ENCODE data around the gene OXCT2. TPM values are rescaled to one million over a fixed set of nuclear protein-coding genes. Genes with fewer than 3 reads are reported as not detected.
"Not testable (repeated sequence)": the region's sequence is repeated elsewhere in the genome, so short reads cannot be mapped to it uniquely, and the experiment has no call there.

Gene OXCT2
- total RNA-seq, 2 experiments from 2014 or later, result not detected

DNA sequence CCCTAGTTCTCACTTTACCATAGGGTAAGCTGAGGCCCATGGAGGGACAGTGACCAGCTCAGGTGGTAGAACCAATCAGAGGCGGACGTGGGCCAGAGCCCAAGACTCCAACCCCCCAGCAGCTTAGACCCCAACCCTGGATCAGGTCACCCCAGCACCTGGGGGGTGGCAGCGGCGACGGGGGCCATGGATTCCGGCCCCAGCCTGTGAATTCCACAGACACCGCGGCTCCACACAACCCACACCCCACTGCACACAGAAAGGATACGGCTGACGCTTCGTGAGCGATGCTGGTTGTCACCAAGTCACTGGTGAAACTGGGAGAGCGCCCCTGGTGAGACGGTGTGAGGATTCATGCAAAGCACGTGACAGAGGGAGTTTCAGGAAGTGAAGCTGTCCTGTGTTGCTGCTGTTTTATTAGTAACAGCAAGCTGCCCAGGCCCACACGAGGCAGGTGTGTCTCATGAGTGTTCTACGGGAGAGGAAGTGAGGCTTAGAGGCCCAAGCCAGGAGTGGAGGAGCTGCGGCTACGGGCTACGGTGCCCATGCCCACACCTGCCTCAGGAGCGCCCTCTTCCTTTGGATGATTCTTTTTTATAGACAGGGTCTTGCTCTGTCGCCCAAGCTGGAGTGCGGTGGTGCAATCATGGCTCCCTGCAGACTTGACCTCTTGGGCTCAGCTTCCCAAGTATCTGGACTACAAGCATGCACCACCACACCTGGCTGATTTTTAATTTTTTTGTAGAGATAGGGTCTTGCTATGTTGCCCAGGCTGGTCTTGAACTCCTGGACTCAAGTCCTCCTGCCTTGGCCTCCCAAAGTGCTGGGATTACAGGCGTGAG is 46.2 kb upstream of the OXCT2 start:
- DNase-seq (peak; percentile 28 to 89 (median 63)), ATAC-seq (ENCODE audit: poor library complexity) (peak; percentile 90)
- TF ChIP-seq, protein P1, sequence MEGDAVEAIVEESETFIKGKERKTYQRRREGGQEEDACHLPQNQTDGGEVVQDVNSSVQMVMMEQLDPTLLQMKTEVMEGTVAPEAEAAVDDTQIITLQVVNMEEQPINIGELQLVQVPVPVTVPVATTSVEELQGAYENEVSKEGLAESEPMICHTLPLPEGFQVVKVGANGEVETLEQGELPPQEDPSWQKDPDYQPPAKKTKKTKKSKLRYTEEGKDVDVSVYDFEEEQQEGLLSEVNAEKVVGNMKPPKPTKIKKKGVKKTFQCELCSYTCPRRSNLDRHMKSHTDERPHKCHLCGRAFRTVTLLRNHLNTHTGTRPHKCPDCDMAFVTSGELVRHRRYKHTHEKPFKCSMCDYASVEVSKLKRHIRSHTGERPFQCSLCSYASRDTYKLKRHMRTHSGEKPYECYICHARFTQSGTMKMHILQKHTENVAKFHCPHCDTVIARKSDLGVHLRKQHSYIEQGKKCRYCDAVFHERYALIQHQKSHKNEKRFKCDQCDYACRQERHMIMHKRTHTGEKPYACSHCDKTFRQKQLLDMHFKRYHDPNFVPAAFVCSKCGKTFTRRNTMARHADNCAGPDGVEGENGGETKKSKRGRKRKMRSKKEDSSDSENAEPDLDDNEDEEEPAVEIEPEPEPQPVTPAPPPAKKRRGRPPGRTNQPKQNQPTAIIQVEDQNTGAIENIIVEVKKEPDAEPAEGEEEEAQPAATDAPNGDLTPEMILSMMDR (IDR thresholded peaks at IDR 0.05), result peak; percentile 9
- Mint-ChIP-seq H3K4me3 (peak overlapping the region; percentile 86), H3K27me3 (peaks cover 20% of the 10 kb centered on the region), H3K27ac (peak overlapping the region; percentile 67)
- ChIA-PET CTCF (interaction anchor here (0.9 to 5.1 kb wide), 9 partner anchors 9 to 156 kb away, joined by 3 to 38 read pairs (median 3); partner anchors contain the start of gene MYCL), POLR2A (interaction anchor here (0.8 to 1.4 kb wide), 3 partner anchors 84 to 222 kb away, joined by 3 to 4 read pairs (median 4); partner anchors contain the start of gene MYCL)
- not testable (repeated sequence) for H3K36me3 Mint-ChIP-seq (ENCODE audit: low read depth); H3K27me3 ChIP-seq (ENCODE audit: control insufficient read depth in 1 of 2, insufficient read depth in 2 of 2, low read length in 2 of 2); H3K9me3 ChIP-seq (ENCODE audit: control insufficient read depth in 1 of 2, insufficient read depth in 1 of 2, low read length in 2 of 2); H3K9me3 Mint-ChIP-seq; H3K4me1 Mint-ChIP-seq (ENCODE audit: low read depth); H3K36me3 ChIP-seq (ENCODE audit: insufficient read depth, low read length); H3K27ac ChIP-seq (ENCODE audit: low read depth in 1 of 2, low read length in 2 of 2)
- intact Hi-C loops (cut with DNase I, micrococcal nuclease), result loop anchor here in 1 of 2 experiments (2.0 kb wide), 1 partner anchor 521 kb away; no protein-coding TSS in a partner anchor
- H3K4me1 ChIP-seq (ENCODE audit: insufficient read depth, low read length), result peaks cover 15% of the 10 kb centered on the region
- peak overlapping the region; percentile 33 for H3K4me3 ChIP-seq (ENCODE audit: low read length)

DNA sequence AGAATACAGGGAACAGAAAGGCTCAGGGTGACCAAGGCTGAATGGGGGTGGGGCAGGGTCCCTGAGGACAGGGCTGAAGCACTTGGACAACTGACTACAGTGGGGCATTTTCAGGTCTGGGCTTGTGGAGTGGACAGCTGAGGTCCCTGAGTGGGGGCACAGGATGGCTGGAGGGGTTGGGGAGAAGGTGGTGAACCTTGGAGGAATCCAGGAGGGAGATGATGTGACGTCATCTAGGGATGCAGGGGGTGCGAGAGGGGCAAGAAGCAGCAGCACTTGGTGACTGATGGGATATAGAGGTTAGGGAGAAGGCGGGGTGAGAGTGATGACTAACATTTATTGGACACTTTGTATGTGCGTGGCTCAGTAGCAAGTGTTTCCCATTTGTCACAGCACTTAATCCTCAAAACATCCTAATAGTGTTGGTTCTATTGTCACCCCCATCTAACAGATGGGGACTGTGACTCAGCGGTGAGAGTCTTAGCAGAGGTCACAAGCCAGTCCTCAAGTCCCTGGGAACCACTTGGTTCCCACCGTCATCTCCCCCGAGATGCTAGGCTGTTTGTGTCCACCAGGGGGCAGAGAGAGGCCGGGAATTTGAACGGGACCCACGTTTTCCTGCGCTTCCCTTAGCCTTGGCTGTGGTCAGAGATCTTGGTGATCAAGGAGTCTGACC is 45.4 kb upstream of the OXCT2 start:
- no peaks in the 10 kb centered on the region for H3K9me3 ChIP-seq (ENCODE audit: control insufficient read depth in 1 of 2, insufficient read depth in 1 of 2, low read length in 2 of 2)
- H3K27me3 Mint-ChIP-seq, result peaks cover 20% of the 10 kb centered on the region
- no peak overlapping the region for H3K27ac ChIP-seq (ENCODE audit: low read depth in 1 of 2, low read length in 2 of 2)
- intact Hi-C loops (cut with DNase I, micrococcal nuclease), result loop anchor here (1.0 to 2.0 kb wide), 3 partner anchors 86 to 522 kb away; no protein-coding TSS in a partner anchor
- peaks cover 15% of the 10 kb centered on the region for H3K4me1 ChIP-seq (ENCODE audit: insufficient read depth, low read length)
- H3K4me3 Mint-ChIP-seq, result peak overlapping the region; percentile 42
- ChIA-PET CTCF (interaction anchor here (0.8 to 5.1 kb wide), 9 partner anchors 10 to 157 kb away, joined by 3 to 38 read pairs (median 4); partner anchors contain the start of gene MYCL), POLR2A (interaction anchor here (1.0 kb wide), 1 partner anchor 17 kb away, joined by 3 read pairs; no protein-coding TSS in a partner anchor)
- TF ChIP-seq, protein P1 (IDR thresholded peaks at IDR 0.05), result peak; percentile 74
- peaks cover 0 to 6% of the 10 kb centered on the region in 2 experiments for H3K27me3 ChIP-seq (ENCODE audit: control insufficient read depth in 1 of 2, insufficient read depth in 2 of 2, low read length in 2 of 2)
- H3K36me3 Mint-ChIP-seq (ENCODE audit: low read depth), result no peaks in the 10 kb centered on the region
- no peaks in the 10 kb centered on the region for H3K36me3 ChIP-seq (ENCODE audit: insufficient read depth, low read length)
- no peaks in the 10 kb centered on the region for H3K9me3 Mint-ChIP-seq
- DNase-seq (peak; percentile 17 to 84 (median 50)), ATAC-seq (ENCODE audit: poor library complexity) (peak; percentile 63)
- peak overlapping the region; percentile 33 for H3K4me3 ChIP-seq (ENCODE audit: low read length)
- no peak overlapping the region for H3K27ac Mint-ChIP-seq
- H3K4me1 Mint-ChIP-seq (ENCODE audit: low read depth), result peaks cover 9% of the 10 kb centered on the region

DNA sequence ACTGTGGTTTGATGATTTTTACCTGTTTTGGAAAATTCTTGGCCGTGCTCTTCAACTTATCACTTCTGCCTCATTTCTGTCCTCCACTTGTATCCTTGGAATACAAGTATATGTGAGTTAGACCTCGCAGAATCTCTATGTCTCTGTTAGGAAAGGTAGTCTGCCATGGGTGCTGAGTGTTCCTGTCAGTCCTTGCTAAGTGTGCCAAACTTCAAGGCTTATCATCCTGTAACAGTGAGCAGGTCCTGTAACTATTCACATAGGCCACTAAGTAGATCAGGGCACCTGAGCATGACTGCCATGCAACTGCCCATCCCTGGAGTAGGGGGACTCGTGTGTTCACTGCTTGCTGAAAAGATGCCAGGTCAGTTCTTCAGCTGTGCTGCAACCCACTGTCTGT is 41.8 kb upstream of the OXCT2 start:
- no peaks in the 10 kb centered on the region for H3K36me3 ChIP-seq (ENCODE audit: insufficient read depth, low read length)
- intact Hi-C loops (cut with DNase I, micrococcal nuclease), result no loop called here
- H3K4me1 ChIP-seq (ENCODE audit: insufficient read depth, low read length), result peaks cover 11% of the 10 kb centered on the region
- POLR2A ChIA-PET, result no interaction called here
- ATAC-seq (ENCODE audit: poor library complexity) (no peak), DNase-seq (no peak)
- TF ChIP-seq, protein P1 (IDR thresholded peaks at IDR 0.05), result no peak
- H3K4me3 ChIP-seq (ENCODE audit: low read length), result no peak overlapping the region
- H3K27me3 ChIP-seq (ENCODE audit: control insufficient read depth in 1 of 2, insufficient read depth in 2 of 2, low read length in 2 of 2), result no peaks in the 10 kb centered on the region
- H3K27ac ChIP-seq (ENCODE audit: low read depth in 1 of 2, low read length in 2 of 2), result no peak overlapping the region
- peaks cover 9% of the 10 kb centered on the region for H3K4me1 Mint-ChIP-seq (ENCODE audit: low read depth)
- no peaks in the 10 kb centered on the region for H3K36me3 Mint-ChIP-seq (ENCODE audit: low read depth)
- H3K9me3 ChIP-seq (ENCODE audit: control insufficient read depth in 1 of 2, insufficient read depth in 1 of 2, low read length in 2 of 2), result peaks cover 0 to under 1% of the 10 kb centered on the region in 2 experiments
- no peaks in the 10 kb centered on the region for H3K9me3 Mint-ChIP-seq
- peaks cover 20% of the 10 kb centered on the region for H3K27me3 Mint-ChIP-seq
- no peak overlapping the region for H3K4me3 Mint-ChIP-seq
- CTCF ChIA-PET, result no interaction called here
- no peak overlapping the region for H3K27ac Mint-ChIP-seq

All from CD4-positive, alpha-beta T cell (primary cell).